Fibroblast of lung (primary cell): ENCODE results near the gene POU2AF2.

ENCODE experiments used
- EZH2 ChIP-seq: IDR thresholded peaks from 2 replicates; pipeline ENCODE4 v1.5.1; 2012; ENCODE audit warnings: low read length, control low read depth, mild to moderate bottlenecking; ENCODE audit errors: missing control alignments
- TF ChIP-seq, protein P1 (sequence below), 2 donors: IDR thresholded peaks in 1 of 2; conservative IDR thresholded peaks in 1 of 2; 1 replicate in 1 of 2; 2 replicates in 1 of 2; pipeline ENCODE4 v1.5.1; 2011 to 2012; ENCODE audit warnings: low read length in 2 of 2, control low read depth in 1 of 2, inconsistent platforms in 1 of 2, low read depth in 1 of 2, mild to moderate bottlenecking in 1 of 2

DNA sequence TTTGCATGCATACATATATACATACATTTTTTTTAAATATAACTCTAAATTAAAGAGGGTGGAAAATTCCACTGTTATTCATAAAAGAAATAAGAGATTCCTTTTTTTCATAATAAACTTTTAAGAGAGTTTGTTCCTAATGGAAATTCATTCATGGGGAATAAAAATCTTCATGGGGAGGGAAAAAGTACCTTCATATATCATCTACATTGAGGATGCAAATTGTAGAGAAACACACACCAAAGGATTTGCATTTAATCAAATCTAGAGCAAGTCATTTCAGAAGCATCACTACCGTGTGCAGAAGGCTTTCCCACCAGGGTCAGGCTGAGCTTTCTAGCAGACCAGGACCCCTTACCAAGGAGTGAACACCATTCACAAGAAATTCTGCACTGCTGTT, at the start of gene POU2AF2:
- TF ChIP-seq, protein P1, sequence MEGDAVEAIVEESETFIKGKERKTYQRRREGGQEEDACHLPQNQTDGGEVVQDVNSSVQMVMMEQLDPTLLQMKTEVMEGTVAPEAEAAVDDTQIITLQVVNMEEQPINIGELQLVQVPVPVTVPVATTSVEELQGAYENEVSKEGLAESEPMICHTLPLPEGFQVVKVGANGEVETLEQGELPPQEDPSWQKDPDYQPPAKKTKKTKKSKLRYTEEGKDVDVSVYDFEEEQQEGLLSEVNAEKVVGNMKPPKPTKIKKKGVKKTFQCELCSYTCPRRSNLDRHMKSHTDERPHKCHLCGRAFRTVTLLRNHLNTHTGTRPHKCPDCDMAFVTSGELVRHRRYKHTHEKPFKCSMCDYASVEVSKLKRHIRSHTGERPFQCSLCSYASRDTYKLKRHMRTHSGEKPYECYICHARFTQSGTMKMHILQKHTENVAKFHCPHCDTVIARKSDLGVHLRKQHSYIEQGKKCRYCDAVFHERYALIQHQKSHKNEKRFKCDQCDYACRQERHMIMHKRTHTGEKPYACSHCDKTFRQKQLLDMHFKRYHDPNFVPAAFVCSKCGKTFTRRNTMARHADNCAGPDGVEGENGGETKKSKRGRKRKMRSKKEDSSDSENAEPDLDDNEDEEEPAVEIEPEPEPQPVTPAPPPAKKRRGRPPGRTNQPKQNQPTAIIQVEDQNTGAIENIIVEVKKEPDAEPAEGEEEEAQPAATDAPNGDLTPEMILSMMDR (conservative IDR thresholded peaks at IDR 0.05 in 1 of 2, IDR thresholded peaks at IDR 0.05 in 1 of 2; ENCODE audit: low read depth in 1 of 2, low read length in 2 of 2): no peak
- TF ChIP-seq EZH2: no peak
